PC-9 (cell line): ENCODE results near the gene PRCD. TPM values are rescaled to one million over a fixed set of nuclear protein-coding genes. Genes with fewer than 3 reads are reported as not detected.

Experiments used
- BruUV-seq: library from RNA; stranded (reverse); fragments of 400-500 nt; replicated peaks from 2 replicates; lab custom pipeline; 2021; lab: Mats Ljungman, UMichigan
- CTCF ChIA-PET: fragments of 300-600 bp; sonication (Branson Sonifier 250); formaldehyde crosslinking; loops from one replicate; lab custom pipeline; 2022; ENCODE audit warnings: antibody characterized with exemption; lab: Charles Lee
- POLR2A ChIA-PET: fragments of 300-600 bp; sonication (Branson Sonifier 250); formaldehyde crosslinking; loops from one replicate; lab custom pipeline; 2022; ENCODE audit warnings: antibody characterized with exemption; ENCODE audit not compliant: unreplicated experiment; lab: Charles Lee
- DNase-seq, 2 experiments: peaks; one replicate each; pipeline versions ENCODE4 v3.0.0 to v3.0.0-alpha.2; 2015 to 2022; ENCODE audit warnings: mixed read lengths in 1 of 2
- H2AFZ ChIP-seq: fragments of 200-600 bp; sonication (generic); 2 replicates; pipeline ENCODE4 v1.8.1; 2017; ENCODE audit warnings: antibody characterized with exemption
- H3F3A ChIP-seq: fragments of 200-600 bp; sonication (generic); 2 replicates; pipeline ENCODE4 v1.8.1; 2017; ENCODE audit warnings: antibody characterized with exemption, mild to moderate bottlenecking, low read depth; ENCODE audit not compliant: insufficient read depth
- H3K27ac ChIP-seq: fragments of 200-600 bp; sonication (generic); 2 replicates; pipeline ENCODE4 v1.6.1; 2016; ENCODE audit warnings: mixed run types
- H3K27me3 ChIP-seq: fragments of 200-600 bp; sonication (generic); 2 replicates; pipeline ENCODE4 v1.6.1; 2016; ENCODE audit warnings: low read depth, mixed run types; ENCODE audit not compliant: insufficient read depth
- H3K36me3 ChIP-seq: fragments of 200-600 bp; sonication (generic); 2 replicates; pipeline ENCODE4 v1.6.1; 2016; ENCODE audit warnings: low read depth, mixed run types
- H3K4me1 ChIP-seq: fragments of 200-600 bp; sonication (generic); replicated peaks from 2 replicates; pipeline ENCODE4 v1.6.1; 2016; ENCODE audit warnings: mixed run types; ENCODE audit not compliant: insufficient read depth
- H3K4me2 ChIP-seq: fragments of 200-600 bp; sonication (generic); 2 replicates; pipeline ENCODE4 v1.6.1; 2017; ENCODE audit warnings: mixed run types
- H3K4me3 ChIP-seq: fragments of 200-600 bp; sonication (generic); 2 replicates; pipeline ENCODE4 v1.6.1; 2016; ENCODE audit warnings: mixed run types
- H3K79me2 ChIP-seq: fragments of 200-600 bp; sonication (generic); 2 replicates; pipeline ENCODE4 v1.6.1; 2017; ENCODE audit warnings: low read depth, mixed run types
- H3K9me2 ChIP-seq: fragments of 200-600 bp; sonication (generic); 2 replicates; pipeline ENCODE4 v1.8.1; 2017; ENCODE audit warnings: mild to moderate bottlenecking; ENCODE audit not compliant: insufficient read depth
- H3K9me3 ChIP-seq: fragments of 200-600 bp; sonication (generic); 2 replicates; pipeline ENCODE4 v1.8.1; 2016; ENCODE audit warnings: low read depth; ENCODE audit not compliant: insufficient read depth
- H4K20me1 ChIP-seq: fragments of 200-600 bp; sonication (generic); 2 replicates; pipeline ENCODE4 v1.8.1; 2017; ENCODE audit not compliant: insufficient read depth
- EZH2 ChIP-seq: fragments of 200-600 bp; sonication (generic); IDR thresholded peaks from 2 replicates; pipeline ENCODE4 v1.8.0; 2017; ENCODE audit warnings: antibody characterized with exemption, low read depth
- intact Hi-C: fragments of 100-400 bp; cut with micrococcal nuclease; formaldehyde crosslinking; loops from one replicate; pipeline ENCODE4 v1.10.0; 2022; ENCODE audit not compliant: unreplicated experiment
- total RNA-seq: library from RNA; stranded (reverse); gene quantifications from 2 replicates; pipeline ENCODE4 v1.2.3, GENCODE V29; 2021
- TF ChIP-seq, protein P1 (sequence below): fragments of 200-600 bp; sonication (generic); conservative IDR thresholded peaks from 2 replicates; pipeline ENCODE4 v1.6.1; 2017; ENCODE audit warnings: mixed run types, antibody characterized with exemption, mild to moderate bottlenecking, moderate library complexity

PRCD gene
- total RNA-seq, 1 experiment from 2014 or later, result 2.7 TPM

DNA sequence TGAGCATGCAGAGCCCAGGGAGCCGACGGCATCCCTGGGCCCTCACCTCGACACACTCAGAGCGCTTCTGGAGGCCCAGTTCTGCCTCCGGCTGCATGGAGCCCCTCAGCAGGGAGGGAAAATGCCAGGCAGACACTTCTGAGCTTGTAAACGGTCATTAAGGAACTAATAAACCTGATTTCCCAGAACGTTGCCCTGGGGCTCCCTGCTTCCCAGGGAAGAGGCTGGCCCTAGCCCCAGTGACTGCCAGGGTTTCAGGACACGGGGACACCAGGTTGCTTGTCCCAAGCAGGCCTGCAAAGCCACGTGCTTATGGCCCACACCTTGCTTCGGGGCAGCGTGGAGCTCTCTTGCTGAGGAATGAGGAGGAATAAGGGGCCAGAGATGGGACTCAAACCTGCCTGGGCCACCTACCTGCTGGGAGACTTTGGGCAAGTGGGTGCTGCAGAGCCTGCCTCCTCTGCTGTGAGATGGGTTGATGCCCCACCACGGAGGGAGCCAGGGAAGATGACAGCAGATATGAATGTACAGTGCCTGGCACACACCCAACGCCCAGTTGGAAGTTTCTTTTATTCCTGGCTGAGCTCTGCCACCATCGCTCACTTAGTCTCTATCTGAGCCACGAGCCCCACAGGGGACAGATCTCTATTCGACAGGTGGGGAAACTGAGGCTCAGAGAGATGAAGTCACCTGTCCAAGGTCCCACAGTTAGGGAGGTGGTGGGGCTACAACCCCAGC, 44.0 kb upstream of the PRCD start:
- intact Hi-C loops, result no loop called here
- ChIA-PET CTCF (no interaction called here), POLR2A (no interaction called here)

DNA sequence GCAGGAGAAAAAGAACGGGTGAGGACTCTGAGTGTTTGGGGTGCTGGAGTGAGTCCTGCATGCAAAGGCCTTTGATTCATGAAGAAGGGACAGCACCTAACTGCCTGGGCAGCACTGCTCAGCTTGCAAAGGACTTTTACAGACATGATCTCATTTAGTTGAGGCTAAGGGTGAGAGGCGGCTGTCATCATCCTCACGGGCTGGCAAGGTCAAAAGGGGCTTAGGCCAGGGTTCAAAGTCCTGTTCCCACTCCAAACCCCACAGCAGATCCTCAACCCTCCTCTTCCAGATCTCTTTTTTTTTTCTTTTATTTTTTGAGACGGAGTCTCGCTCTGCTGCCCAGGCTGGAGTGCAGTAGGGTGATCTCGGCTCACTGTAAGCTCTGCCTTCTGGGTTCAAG, 43.4 kb upstream of the PRCD start:
- no peak overlapping the region for H3K4me2 ChIP-seq
- no peaks in the 10 kb centered on the region for H4K20me1 ChIP-seq
- no peaks in the 10 kb centered on the region for H3K9me2 ChIP-seq
- intact Hi-C loops, result no loop called here
- no peaks in the 10 kb centered on the region for H3F3A ChIP-seq
- no peak overlapping the region for H3K4me3 ChIP-seq
- H3K9me3 ChIP-seq, result no peaks in the 10 kb centered on the region
- H3K79me2 ChIP-seq, result no peaks in the 10 kb centered on the region
- H2AFZ ChIP-seq, result no peak overlapping the region
- DNase-seq, result no peak
- no TSS peak for BruUV-seq
- H3K27me3 ChIP-seq, result no peaks in the 10 kb centered on the region
- ChIA-PET CTCF (no interaction called here), POLR2A (no interaction called here)
- TF ChIP-seq, protein P1, sequence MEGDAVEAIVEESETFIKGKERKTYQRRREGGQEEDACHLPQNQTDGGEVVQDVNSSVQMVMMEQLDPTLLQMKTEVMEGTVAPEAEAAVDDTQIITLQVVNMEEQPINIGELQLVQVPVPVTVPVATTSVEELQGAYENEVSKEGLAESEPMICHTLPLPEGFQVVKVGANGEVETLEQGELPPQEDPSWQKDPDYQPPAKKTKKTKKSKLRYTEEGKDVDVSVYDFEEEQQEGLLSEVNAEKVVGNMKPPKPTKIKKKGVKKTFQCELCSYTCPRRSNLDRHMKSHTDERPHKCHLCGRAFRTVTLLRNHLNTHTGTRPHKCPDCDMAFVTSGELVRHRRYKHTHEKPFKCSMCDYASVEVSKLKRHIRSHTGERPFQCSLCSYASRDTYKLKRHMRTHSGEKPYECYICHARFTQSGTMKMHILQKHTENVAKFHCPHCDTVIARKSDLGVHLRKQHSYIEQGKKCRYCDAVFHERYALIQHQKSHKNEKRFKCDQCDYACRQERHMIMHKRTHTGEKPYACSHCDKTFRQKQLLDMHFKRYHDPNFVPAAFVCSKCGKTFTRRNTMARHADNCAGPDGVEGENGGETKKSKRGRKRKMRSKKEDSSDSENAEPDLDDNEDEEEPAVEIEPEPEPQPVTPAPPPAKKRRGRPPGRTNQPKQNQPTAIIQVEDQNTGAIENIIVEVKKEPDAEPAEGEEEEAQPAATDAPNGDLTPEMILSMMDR, result no peak
- no peak for TF ChIP-seq EZH2
- peaks cover 16% of the 10 kb centered on the region; the same call in 1 of the 2 replicates for H3K4me1 ChIP-seq
- no peak overlapping the region for H3K27ac ChIP-seq
- H3K36me3 ChIP-seq, result no peaks in the 10 kb centered on the region

More for the DNA sequence above, 44.0 kb upstream of the PRCD start:
- no peak for DNase-seq
- H3K27ac ChIP-seq, result no peak overlapping the region
- no peaks in the 10 kb centered on the region for H3K9me3 ChIP-seq
- no peaks in the 10 kb centered on the region for H3K9me2 ChIP-seq
- no peaks in the 10 kb centered on the region for H3F3A ChIP-seq
- H2AFZ ChIP-seq, result no peak overlapping the region
- no peaks in the 10 kb centered on the region for H3K27me3 ChIP-seq
- no peaks in the 10 kb centered on the region for H3K79me2 ChIP-seq
- H4K20me1 ChIP-seq, result no peaks in the 10 kb centered on the region
- H3K4me2 ChIP-seq, result no peak overlapping the region
- BruUV-seq, result no TSS peak
- peaks cover 16% of the 10 kb centered on the region; the same call in 1 of the 2 replicates for H3K4me1 ChIP-seq
- no peaks in the 10 kb centered on the region for H3K36me3 ChIP-seq
- H3K4me3 ChIP-seq, result no peak overlapping the region
- TF ChIP-seq, protein P1, result no peak
- no peak for TF ChIP-seq EZH2

DNA sequence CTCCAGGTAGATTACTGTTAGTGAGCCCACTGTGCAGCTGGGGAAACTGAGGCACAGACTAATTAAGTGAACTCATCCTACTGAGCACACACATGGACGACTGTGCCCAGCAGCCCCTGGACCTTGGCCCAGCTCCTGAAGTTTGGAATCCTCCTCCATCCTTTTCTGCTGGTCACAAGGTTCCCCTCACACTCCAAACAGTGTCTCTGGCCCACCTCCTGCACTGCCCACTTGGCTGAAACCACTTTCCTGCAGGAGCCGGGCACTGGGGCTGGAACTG, 42.2 kb upstream of the PRCD start:
- no peak for DNase-seq
- no peak overlapping the region for H2AFZ ChIP-seq
- ChIA-PET POLR2A (no interaction called here), CTCF (no interaction called here)
- no peaks in the 10 kb centered on the region for H3K9me3 ChIP-seq
- H3K27ac ChIP-seq, result no peak overlapping the region
- intact Hi-C loops, result no loop called here
- H3K79me2 ChIP-seq, result no peaks in the 10 kb centered on the region
- no peaks in the 10 kb centered on the region for H3F3A ChIP-seq
- H3K27me3 ChIP-seq, result no peaks in the 10 kb centered on the region
- no peaks in the 10 kb centered on the region for H3K36me3 ChIP-seq
- no peaks in the 10 kb centered on the region for H4K20me1 ChIP-seq
- TF ChIP-seq, protein P1, result no peak
- TF ChIP-seq EZH2, result no peak
- H3K4me1 ChIP-seq, result peaks cover 16% of the 10 kb centered on the region; the same call in 1 of the 2 replicates
- H3K4me3 ChIP-seq, result no peak overlapping the region
- H3K4me2 ChIP-seq, result no peak overlapping the region
- no peaks in the 10 kb centered on the region for H3K9me2 ChIP-seq
- BruUV-seq, result no TSS peak
